Measurements from ENCODE around the gene RBMY1F. TPM values are rescaled to one million over a fixed set of nuclear protein-coding genes. Genes with fewer than 3 reads are reported as not detected.
"Not testable (repeated sequence)": the region's sequence is repeated elsewhere in the genome, so short reads cannot be mapped to it uniquely, and the experiment has no call there.

RBMY1F gene
- total RNA-seq (not detected), polyA plus RNA-seq (not detected)

- H3K4me1 ChIP-seq (ENCODE audit: insufficient read depth); H3K27ac ChIP-seq (ENCODE audit: low read depth); H3K36me3 ChIP-seq (ENCODE audit: insufficient read depth); H3K4me3 ChIP-seq (ENCODE audit: low read depth, low read length); DNase-seq (ENCODE audit: extremely low spot score): not testable (repeated sequence)
- WGBS, result no CpG with 5 or more reads among the region's 31 CpGs
These were observed at the start of gene RBMY1F for GRCh38 chrY:22182823-22183222. TSS of gene RBMY1F (minus strand) at chrY:22182923. CDS start at chrY:22180969, 1,954 bp downstream.

GRCh38 chrY:22151144-22151543 is 31.6 kb downstream of the RBMY1F start:
- not testable (repeated sequence) for H3K36me3 ChIP-seq (ENCODE audit: insufficient read depth); H3K4me1 ChIP-seq (ENCODE audit: insufficient read depth); H3K4me3 ChIP-seq (ENCODE audit: low read depth, low read length); H3K27ac ChIP-seq (ENCODE audit: low read depth); DNase-seq (ENCODE audit: extremely low spot score)
- WGBS, result no CpG with 5 or more reads among the region's 4 CpGs

GRCh38 chrY:22141011-22141695 is 41.6 kb downstream of the RBMY1F start:
- DNase-seq (ENCODE audit: extremely low spot score); H3K27ac ChIP-seq (ENCODE audit: low read depth); H3K4me1 ChIP-seq (ENCODE audit: insufficient read depth); H3K4me3 ChIP-seq (ENCODE audit: low read depth, low read length); H3K36me3 ChIP-seq (ENCODE audit: insufficient read depth): not testable (repeated sequence)
- WGBS, result no CpG with 5 or more reads among the region's 8 CpGs

GRCh38 chrY:22134719-22135118 is 48.0 kb downstream of the RBMY1F start:
- not testable (repeated sequence) for H3K36me3 ChIP-seq (ENCODE audit: insufficient read depth); DNase-seq (ENCODE audit: extremely low spot score); H3K4me3 ChIP-seq (ENCODE audit: low read depth, low read length); H3K4me1 ChIP-seq (ENCODE audit: insufficient read depth); H3K27ac ChIP-seq (ENCODE audit: low read depth)
- no CpG with 5 or more reads among the region's 3 CpGs for WGBS

- H3K4me3 ChIP-seq (ENCODE audit: low read depth, low read length); H3K36me3 ChIP-seq (ENCODE audit: insufficient read depth); H3K4me1 ChIP-seq (ENCODE audit: insufficient read depth); DNase-seq (ENCODE audit: extremely low spot score); H3K27ac ChIP-seq (ENCODE audit: low read depth): not testable (repeated sequence)
- WGBS, result no CpG with 5 or more reads among the region's 8 CpGs
These were observed 52.2 kb downstream of the RBMY1F start for GRCh38 chrY:22130494-22130893.

Other genes starting within 250 kb of the RBMY1F start
- gene RBMY1J, start 220.5 kb upstream of the RBMY1F start, total RNA-seq, result not detected
- not detected for gene RBMY1J, start 220.5 kb upstream of the RBMY1F start, polyA plus RNA-seq

All from urinary bladder (tissue), 4 donors.